HEK293T (cell line): ENCODE measurements around the gene NEUROD4.
A peak's percentile ranks its signal among the peaks of the same experiment; 100 is the strongest.

Source experiments
- BHLHE40 ChIP-seq: fragments of 450-650 bp; IDR thresholded peaks from 2 replicates; pipeline ENCODE4 v1.6.1; 2016; ENCODE audit warnings: mild to moderate bottlenecking, moderate library complexity, borderline replicate concordance
- FOXM1 ChIP-seq: fragments of 450-650 bp; IDR thresholded peaks from 2 replicates; pipeline ENCODE4 v1.6.1; 2017; ENCODE audit warnings: mild to moderate bottlenecking, borderline replicate concordance
- NFRKB ChIP-seq: fragments of 450-650 bp; IDR thresholded peaks from 2 replicates; pipeline ENCODE4 v1.6.1; 2016; ENCODE audit warnings: mild to moderate bottlenecking, moderate library complexity
- SP1 ChIP-seq: fragments of 450-650 bp; IDR thresholded peaks from 2 replicates; pipeline ENCODE4 v1.6.1; 2017
- SUZ12 ChIP-seq: fragments of 450-650 bp; IDR thresholded peaks from 2 replicates; pipeline ENCODE4 v1.6.1; 2016; ENCODE audit warnings: mild to moderate bottlenecking
- TARDBP ChIP-seq: fragments of 450-650 bp; IDR thresholded peaks from 2 replicates; pipeline ENCODE4 v1.6.1; 2016
- TF ChIP-seq, protein P1 (sequence below): fragments of 450-650 bp; IDR thresholded peaks from 2 replicates; pipeline ENCODE4 v1.6.1; 2016

DNA sequence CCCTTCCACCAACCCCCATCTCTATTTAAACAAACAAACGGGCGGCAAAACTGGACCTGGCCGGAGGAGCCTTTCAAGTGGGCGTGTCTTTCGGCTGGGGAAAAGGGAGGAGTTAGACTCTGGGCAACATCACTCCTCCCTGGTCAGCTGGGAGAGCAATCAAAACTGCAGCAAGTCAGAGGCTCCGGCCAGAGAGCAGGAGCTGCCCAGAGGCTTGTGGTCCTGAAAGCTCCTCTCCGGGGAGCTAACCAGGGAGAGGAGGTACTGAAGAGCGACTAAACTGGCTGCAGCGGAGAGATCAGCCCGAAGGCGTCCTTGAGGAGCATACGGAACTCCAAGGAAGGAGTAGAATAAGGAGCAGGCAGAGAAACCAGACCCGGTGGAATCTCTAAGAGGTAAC is at the start of gene NEUROD4:
- TF ChIP-seq FOXM1 (no peak), SP1 (no peak), SUZ12 (no peak), NFRKB (no peak), BHLHE40 (no peak), TARDBP (no peak)
- TF ChIP-seq, protein P1, sequence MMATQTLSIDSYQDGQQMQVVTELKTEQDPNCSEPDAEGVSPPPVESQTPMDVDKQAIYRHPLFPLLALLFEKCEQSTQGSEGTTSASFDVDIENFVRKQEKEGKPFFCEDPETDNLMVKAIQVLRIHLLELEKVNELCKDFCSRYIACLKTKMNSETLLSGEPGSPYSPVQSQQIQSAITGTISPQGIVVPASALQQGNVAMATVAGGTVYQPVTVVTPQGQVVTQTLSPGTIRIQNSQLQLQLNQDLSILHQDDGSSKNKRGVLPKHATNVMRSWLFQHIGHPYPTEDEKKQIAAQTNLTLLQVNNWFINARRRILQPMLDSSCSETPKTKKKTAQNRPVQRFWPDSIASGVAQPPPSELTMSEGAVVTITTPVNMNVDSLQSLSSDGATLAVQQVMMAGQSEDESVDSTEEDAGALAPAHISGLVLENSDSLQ: 0 out of 2 replicates have a peak, but pooled peaks have one; percentile 37
